H1 (cell line): Measurements from ENCODE around the gene DGKH. TPM values are rescaled to one million over a fixed set of nuclear protein-coding genes. Genes with fewer than 3 reads are reported as not detected.
"Not testable (repeated sequence)": the region's sequence is repeated elsewhere in the genome, so short reads cannot be mapped to it uniquely, and the experiment has no call there.

Experiments
- CTCF ChIA-PET: fragments of 300-600 bp; sonication (Branson Sonifier 250); formaldehyde crosslinking; loops from one replicate; lab custom pipeline; 2021; ENCODE audit not compliant: partially characterized antibody; lab: Charles Lee
- POLR2A ChIA-PET: fragments of 300-600 bp; sonication (Branson Sonifier 250); formaldehyde crosslinking; loops from one replicate; lab custom pipeline; 2021; ENCODE audit warnings: inconsistent platforms; ENCODE audit not compliant: partially characterized antibody; lab: Charles Lee
- DNase-seq, 2 experiments: peaks; one replicate each; pipeline versions ENCODE4 v3.0.0 to v3.0.0-alpha.2; 2010 to 2022; ENCODE audit warnings: low spot score in 2 of 2, low read depth in 1 of 2, mixed read lengths in 1 of 2
- FAIRE-seq: peaks from 2 replicates; lab custom pipeline; 2011; peaks lifted over from hg19 to GRCh38; lab: Jason Lieb, UNC
- H2AFZ ChIP-seq: 2 replicates; pipeline ENCODE4 v1.8.1; 2012; ENCODE audit warnings: low read length, inconsistent platforms
- H2AK5ac ChIP-seq: 2 replicates; pipeline ENCODE4 v1.6.1; 2013; ENCODE audit warnings: low read depth, low read length
- H2BK120ac ChIP-seq: replicated peaks from 2 replicates; pipeline ENCODE3; 2013; ENCODE audit warnings: low read depth, low read length, inconsistent platforms
- H2BK12ac ChIP-seq: 2 replicates; pipeline ENCODE4 v1.6.1; 2013; ENCODE audit warnings: low read depth, low read length
- H2BK15ac ChIP-seq: 2 replicates; pipeline ENCODE4 v1.6.1; 2013; ENCODE audit warnings: low read length
- H2BK20ac ChIP-seq: 2 replicates; pipeline ENCODE4 v1.6.1; 2013; ENCODE audit warnings: low read length
- H2BK5ac ChIP-seq: 2 replicates; pipeline ENCODE4 v1.6.1; 2013; ENCODE audit warnings: low read depth, low read length
- H3K14ac ChIP-seq: 2 replicates; pipeline ENCODE4 v1.6.1; 2013; ENCODE audit warnings: inconsistent platforms; ENCODE audit not compliant: insufficient read length
- H3K18ac ChIP-seq: 2 replicates; pipeline ENCODE4 v1.6.1; 2013; ENCODE audit warnings: low read length; ENCODE audit errors: extremely low read depth
- H3K23ac ChIP-seq: 2 replicates; pipeline ENCODE4 v1.6.1; 2013; ENCODE audit warnings: inconsistent platforms; ENCODE audit not compliant: insufficient read length
- H3K23me2 ChIP-seq: 2 replicates; pipeline ENCODE4 v1.6.1; 2013; ENCODE audit warnings: low read depth, low read length
- H3K27ac ChIP-seq: 2 replicates; pipeline ENCODE4 v1.6.1; 2011; ENCODE audit warnings: low read depth, low read length, inconsistent platforms
- H3K27me3 ChIP-seq, 4 experiments: replicated peaks in 1 of 4; 1 replicate in 1 of 4; 2 replicates in 3 of 4; pipeline versions ENCODE4 v1.6.1 to v1.8.1; 2011 to 2013; ENCODE audit warnings: low read length in 3 of 4, mild to moderate bottlenecking in 3 of 4, inconsistent platforms in 2 of 4, mixed read lengths in 2 of 4, moderate library complexity in 1 of 4; ENCODE audit not compliant: control insufficient read depth in 3 of 4, insufficient read depth in 3 of 4; ENCODE audit errors: extremely low read depth in 1 of 4
- H3K36me3 ChIP-seq, 4 experiments: 2 replicates each; pipeline versions ENCODE4 v1.6.1 to v1.8.1; 2011 to 2013; ENCODE audit warnings: mild to moderate bottlenecking in 4 of 4, low read length in 3 of 4, moderate library complexity in 2 of 4, control low read depth in 1 of 4, inconsistent platforms in 1 of 4; ENCODE audit not compliant: insufficient read depth in 4 of 4, control insufficient read depth in 2 of 4
- H3K4ac ChIP-seq: replicated peaks from 2 replicates; pipeline ENCODE3; 2013; ENCODE audit warnings: low read length, low read depth, mixed read lengths, inconsistent platforms; ENCODE audit not compliant: insufficient read length
- H3K4me1 ChIP-seq, 4 experiments: replicated peaks in 1 of 4; 1 replicate in 1 of 4; 2 replicates in 3 of 4; pipeline versions ENCODE4 v1.6.1 to v1.8.1; 2011 to 2013; ENCODE audit warnings: low read length in 3 of 4, inconsistent platforms in 2 of 4, mixed read lengths in 1 of 4; ENCODE audit not compliant: insufficient read depth in 4 of 4, control insufficient read depth in 3 of 4
- H3K4me2 ChIP-seq, 2 experiments: 2 replicates each; pipeline versions ENCODE4 v1.6.1 to v1.8.1; 2011 to 2013; ENCODE audit warnings: low read depth in 2 of 2, low read length in 2 of 2, control low read depth in 1 of 2, inconsistent platforms in 1 of 2, mild to moderate bottlenecking in 1 of 2; ENCODE audit not compliant: insufficient read depth in 1 of 2
- H3K4me3 ChIP-seq, 4 experiments: fragments of 200-600, 300-600 bp in 1 of 4; sonication (generic), shearing (Covaris generic), sonication (Bioruptor Twin) in 1 of 4; 2 replicates each; pipeline versions ENCODE4 v1.5.1 to v1.8.1; 2011 to 2016; ENCODE audit warnings: low read length in 4 of 4, low read depth in 3 of 4, control low read depth in 2 of 4, inconsistent platforms in 2 of 4, mild to moderate bottlenecking in 2 of 4, mixed read lengths in 1 of 4, moderate library complexity in 1 of 4; ENCODE audit not compliant: insufficient read depth in 2 of 4; ENCODE audit errors: extremely low read depth in 1 of 4
- H3K56ac ChIP-seq: replicated peaks from 2 replicates; pipeline ENCODE3; 2013; ENCODE audit warnings: low read depth, mild to moderate bottlenecking, mixed read lengths, low read length, inconsistent platforms; ENCODE audit not compliant: insufficient read length
- H3K79me1 ChIP-seq: 2 replicates; pipeline ENCODE4 v1.6.1; 2013; ENCODE audit warnings: low read depth, low read length, control low read depth
- H3K79me2 ChIP-seq, 2 experiments: 2 replicates each; pipeline versions ENCODE4 v1.6.1 to v1.8.1; 2012 to 2013; ENCODE audit warnings: low read length in 2 of 2, mild to moderate bottlenecking in 2 of 2, inconsistent platforms in 1 of 2; ENCODE audit not compliant: insufficient read depth in 2 of 2, control insufficient read depth in 1 of 2
- H3K9ac ChIP-seq, 4 experiments: replicated peaks in 1 of 4; 1 replicate in 1 of 4; 2 replicates in 3 of 4; pipeline versions ENCODE4 v1.6.1 to v1.8.1; 2011 to 2013; ENCODE audit warnings: low read depth in 3 of 4, low read length in 3 of 4, control low read depth in 2 of 4, mild to moderate bottlenecking in 2 of 4, moderate library complexity in 2 of 4, inconsistent platforms in 1 of 4; ENCODE audit errors: extremely low read depth in 1 of 4
- H3K9me3 ChIP-seq, 2 experiments: 2 replicates each; pipeline versions ENCODE4 v1.6.1 to v1.8.1; 2012 to 2013; ENCODE audit warnings: mild to moderate bottlenecking in 2 of 2, moderate library complexity in 2 of 2, control low read depth in 1 of 2, inconsistent platforms in 1 of 2, low read depth in 1 of 2, low read length in 1 of 2, mixed read lengths in 1 of 2; ENCODE audit not compliant: insufficient read depth in 2 of 2
- H4K20me1 ChIP-seq, 2 experiments: replicated peaks in 1 of 2; 2 replicates each; pipeline versions ENCODE3 to v1.8.1; 2011 to 2013; ENCODE audit warnings: inconsistent platforms in 2 of 2, low read length in 2 of 2, mild to moderate bottlenecking in 1 of 2; ENCODE audit not compliant: insufficient read depth in 2 of 2, control insufficient read depth in 1 of 2
- H4K5ac ChIP-seq: 2 replicates; pipeline ENCODE4 v1.6.1; 2013; ENCODE audit warnings: low read length, low read depth, mixed read lengths, inconsistent platforms; ENCODE audit not compliant: insufficient read length
- H4K8ac ChIP-seq: 2 replicates; pipeline ENCODE4 v1.8.0; 2013; ENCODE audit warnings: mild to moderate bottlenecking, moderate library complexity, low read length, inconsistent platforms; ENCODE audit not compliant: insufficient read depth; ENCODE audit errors: extremely low read depth
- H4K91ac ChIP-seq: replicated peaks from 2 replicates; pipeline ENCODE3; 2013; ENCODE audit warnings: low read length, mixed read lengths, inconsistent platforms; ENCODE audit not compliant: insufficient read length
- WGBS, 2 experiments: shearing (Covaris generic) in 1 of 2; methylation state at CpG; one replicate each; pipeline versions ENCODE4 v1.1.6 to v1.1.7; 2013 to 2015; ENCODE audit warnings: low lambda C conversion rate in 2 of 2, mixed read lengths in 2 of 2, inconsistent platforms in 1 of 2, low coverage in 1 of 2, missing lambda C conversion rate in 1 of 2; ENCODE audit not compliant: insufficient replicate concordance in 2 of 2, insufficient coverage in 1 of 2, insufficient read length in 1 of 2; ENCODE audit errors: extremely low coverage in 1 of 2, missing lambda C conversion rate in 1 of 2; 5-methylcytosine and 5-hydroxymethylcytosine counted together
- polyA plus RNA-seq, 7 experiments: library from polyadenylated mRNA; depleted of rRNA in 3 of 7; stranded (reverse) in 5 of 7; unstranded in 2 of 7; fragments of >200 nt in 5 of 7; fragments of 200-250 nt in 2 of 7; gene quantifications; 1 replicate in 5 of 7; 2 replicates in 1 of 7; 4 replicates in 1 of 7; pipeline versions ENCODE4 v1.2.1 to v1.2.3, GENCODE V29; 2011 to 2013; ENCODE audit warnings: missing spikeins in 2 of 7, mixed read lengths in 2 of 7
- total RNA-seq: library from RNA; stranded (reverse); fragmentation: NEBNext Ultra II Directional; extraction: Animal tissue kit (Norgen Biotek cat#: 25700); gene quantifications from 2 replicates; pipeline ENCODE4 v1.2.1, GENCODE V29; 2021

Gene DGKH
- total and polyA plus RNA-seq, 2 of the 8 experiments (the other 6 are each of a cell fraction or from before 2014, with no cell fraction given), result 2.1 to 7.9 TPM

DNA sequence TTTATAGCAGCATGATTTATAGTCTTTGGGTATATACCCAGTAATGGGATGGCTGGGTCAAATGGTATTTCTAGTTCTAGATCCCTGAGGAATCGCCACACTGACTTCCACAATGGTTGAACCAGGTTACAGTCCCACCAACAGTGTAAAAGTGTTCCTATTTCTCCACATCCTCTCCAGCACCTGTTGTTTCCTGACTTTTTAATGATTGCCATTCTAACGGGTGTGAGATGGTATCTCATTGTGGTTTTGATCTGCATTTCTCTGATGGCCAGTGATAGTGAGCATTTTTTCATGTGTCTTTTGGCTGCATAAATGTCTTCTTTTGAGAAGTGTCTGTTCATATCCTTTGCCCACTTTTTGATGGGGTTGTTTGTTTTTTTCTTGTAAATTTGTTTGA, 114.9 kb downstream of the DGKH start:
- H2AFZ ChIP-seq, H3K27ac ChIP-seq, H3K23me2 ChIP-seq, H3K27me3 ChIP-seq, H3K36me3 ChIP-seq, H2BK15ac ChIP-seq, H2BK5ac ChIP-seq, H2BK120ac ChIP-seq, H2BK20ac ChIP-seq, H4K8ac ChIP-seq, H4K20me1 ChIP-seq, H3K4me2 ChIP-seq, H2BK12ac ChIP-seq, H3K9ac ChIP-seq, H3K14ac ChIP-seq, H3K56ac ChIP-seq, POLR2A ChIA-PET, H2AK5ac ChIP-seq, H4K91ac ChIP-seq, DNase-seq, H4K5ac ChIP-seq, H3K79me2 ChIP-seq, H3K4me1 ChIP-seq, FAIRE-seq, CTCF ChIA-PET, H3K18ac ChIP-seq, H3K79me1 ChIP-seq, H3K4ac ChIP-seq, H3K23ac ChIP-seq, H3K9me3 ChIP-seq, H3K4me3 ChIP-seq: not testable (repeated sequence)
- 92% methylated on average over 1 of the region's 2 CpGs; no CpG with 5 or more reads in 1 of the 2 experiments for WGBS, 2 experiments

- CTCF ChIA-PET, H2BK5ac ChIP-seq, H4K91ac ChIP-seq: not testable (repeated sequence)
These were observed 115.5 kb downstream of the DGKH start for GRCh38 chr13:42163910-42164309.

More at GRCh38 chr13:42163910-42164309, 115.5 kb downstream of the DGKH start:
- H3K4me3 ChIP-seq, H3K4me2 ChIP-seq, H2BK12ac ChIP-seq, H3K23me2 ChIP-seq, DNase-seq, H3K4me1 ChIP-seq, H3K79me1 ChIP-seq, H2BK15ac ChIP-seq, H4K20me1 ChIP-seq, H3K27ac ChIP-seq, H3K79me2 ChIP-seq, H3K4ac ChIP-seq, H2BK20ac ChIP-seq, H2AFZ ChIP-seq, H2BK120ac ChIP-seq, H3K23ac ChIP-seq, H3K9ac ChIP-seq, H3K9me3 ChIP-seq, FAIRE-seq, POLR2A ChIA-PET, H3K36me3 ChIP-seq, H2AK5ac ChIP-seq, H3K14ac ChIP-seq, H3K56ac ChIP-seq, H3K18ac ChIP-seq, H3K27me3 ChIP-seq, H4K5ac ChIP-seq, H4K8ac ChIP-seq: not testable (repeated sequence)
